ENCODE measurements around the gene GMIP. TPM values are rescaled to one million over a fixed set of nuclear protein-coding genes. Genes with fewer than 3 reads are reported as not detected.

Gene GMIP
- total and polyA plus RNA-seq, 2 of the 4 experiments (the other 2 are of a cell fraction): 4.1 to 11.0 TPM

- ATAC-seq (ENCODE audit: low read depth): no peak
These were observed 9.2 kb upstream of the GMIP start for GRCh38 chr19:19652482-19653295.

More at GRCh38 chr19:19652482-19653295, 9.2 kb upstream of the GMIP start:
- no peak for TF ChIP-seq RFX5 (IDR thresholded peaks at IDR 0.05; ENCODE audit: low read depth, low read length)
- TF ChIP-seq MAFK (IDR thresholded peaks at IDR 0.05; ENCODE audit: low read depth, low read length): no peak
- no peak for TF ChIP-seq CTCF (conservative IDR thresholded peaks at IDR 0.05; ENCODE audit: low read depth, low read length)
- no peak for TF ChIP-seq NFE2L2 (IDR thresholded peaks at IDR 0.05; ENCODE audit: low read depth, low read length)
- Histone ChIP-seq H3K9ac (ENCODE audit: low read depth, low read length) (no peak overlapping the region), H4K5ac (ENCODE audit: low read depth, low read length) (no peak overlapping the region), H2AK9ac (replicated peaks; ENCODE audit: low read depth, low read length, poor library complexity) (no peak overlapping the region), H2BK120ac (ENCODE audit: low read depth, low read length) (no peak overlapping the region), H3K23ac (ENCODE audit: low read depth, low read length) (no peak overlapping the region), H2BK5ac (ENCODE audit: low read depth, low read length, poor library complexity, severe bottlenecking) (no peak overlapping the region), H3K4me1 (ENCODE audit: control insufficient read depth, insufficient read depth, low read length) (no peaks in the 10 kb centered on the region), H3K56ac (ENCODE audit: extremely low read depth, insufficient read depth, low read length) (no peak overlapping the region), H4K20me1 (ENCODE audit: insufficient read depth, low read length) (no peaks in the 10 kb centered on the region), H3K27ac (ENCODE audit: insufficient read depth, low read length) (no peak overlapping the region), H4K8ac (ENCODE audit: low read depth in 2 of 2, low read length in 2 of 2) (no peak overlapping the region), H2AFZ (replicated peaks; ENCODE audit: low read length, poor library complexity) (no peak overlapping the region), H3K36me3 (ENCODE audit: control insufficient read depth, insufficient read depth, low read length) (peaks cover 83% of the 10 kb centered on the region), H2BK15ac (ENCODE audit: low read depth, low read length) (no peak overlapping the region), H3K9me1 (ENCODE audit: insufficient read depth, low read length) (no peaks in the 10 kb centered on the region; the same call in 1 of the 2 replicates), H3K18ac (ENCODE audit: low read depth, low read length) (no peak overlapping the region), H3K27me3 (ENCODE audit: control insufficient read depth, insufficient read depth, low read length) (no peaks in the 10 kb centered on the region), H3K4ac (ENCODE audit: low read depth, low read length) (no peak overlapping the region), H3K79me1 (ENCODE audit: low read depth in 1 of 2, low read length in 2 of 2) (peaks cover 0 to 3% of the 10 kb centered on the region in 2 experiments; a peak in 1 of 4 replicates), H3K9me3 (ENCODE audit: control insufficient read depth, insufficient read depth, low read length) (no peaks in the 10 kb centered on the region), H2AK5ac (ENCODE audit: low read depth, low read length) (no peak overlapping the region), H2BK20ac (ENCODE audit: low read depth, low read length) (no peak overlapping the region), H3K4me3 (ENCODE audit: insufficient read depth, low read depth, low read length) (no peak overlapping the region), H4K91ac (ENCODE audit: insufficient read depth, low read depth, low read length) (no peak overlapping the region), H3K4me2 (ENCODE audit: low read depth, low read length) (no peak overlapping the region), H3K14ac (replicated peaks; ENCODE audit: low read depth, low read length) (no peak overlapping the region)
- POLR2A ChIA-PET (ENCODE audit: unreplicated experiment): no interaction called here
- intact Hi-C loops (cut with micrococcal nuclease) (no loop called here), dilution Hi-C loops (cut with HindIII; ENCODE audit: low sequenced_read_pairs, unreplicated experiment) (no loop called here), in situ Hi-C loops (cut with MboI; ENCODE audit: low sequenced_read_pairs) (no loop called here)
- CTCF ChIA-PET: no interaction called here
- WGBS, 2 experiments (ENCODE audit: extremely low coverage in 2 of 2, insufficient read length in 1 of 2): 96% methylated on average over 18 of the region's 24 CpGs; no CpG with 5 or more reads in 1 of the 2 experiments
- no TSS peak for BruUV-seq (replicated peaks)
- DNase-seq: peak; percentile 30
